Activated CD4-positive, alpha-beta T cell treated with anti-CD3 and anti-CD28 coated beads, Interleukin-2, Interleukin-4, amounts not matched to agents 100 ng/mL and 50 ng/mL, durations not matched to agents 16 hours and 8 hours (primary cell): ENCODE measurements around the gene PPP6R3.
"Not testable (repeated sequence)": the region's sequence is repeated elsewhere in the genome, so short reads cannot be mapped to it uniquely, and the experiment has no call there.

Experiments
- DNase-seq: peaks from one replicate; pipeline ENCODE4 v3.0.0-alpha.2; 2020; ENCODE audit warnings: low spot score

Gene PPP6R3

GRCh38 chr11:68609761-68610160 is 149.2 kb downstream of the PPP6R3 start:
- no peak for DNase-seq

GRCh38 chr11:68610452-68611116 is 150.0 kb downstream of the PPP6R3 start:
- DNase-seq: no peak

GRCh38 chr11:68615657-68616056 is 155.1 kb downstream of the PPP6R3 start:
- DNase-seq: no peak

- no peak for DNase-seq
These were observed 157.6 kb downstream of the PPP6R3 start for GRCh38 chr11:68617925-68618809.

GRCh38 chr11:68621826-68622225 is 161.3 kb downstream of the PPP6R3 start:
- DNase-seq: no peak

- not testable (repeated sequence) for DNase-seq
These were observed 163.2 kb downstream of the PPP6R3 start for GRCh38 chr11:68623706-68624105.

GRCh38 chr11:68625069-68625468 is 164.5 kb downstream of the PPP6R3 start:
- not testable (repeated sequence) for DNase-seq

- DNase-seq: not testable (repeated sequence)
These were observed 165.7 kb downstream of the PPP6R3 start for GRCh38 chr11:68626236-68626635.

- DNase-seq: not testable (repeated sequence)
These were observed 168.3 kb downstream of the PPP6R3 start for GRCh38 chr11:68628837-68629236.

GRCh38 chr11:68632375-68632774 is 171.8 kb downstream of the PPP6R3 start:
- not testable (repeated sequence) for DNase-seq

- DNase-seq: peak; percentile 13
These were observed 172.2 kb downstream of the PPP6R3 start for GRCh38 chr11:68632802-68633201.

- DNase-seq: not testable (repeated sequence)
These were observed 174.1 kb downstream of the PPP6R3 start for GRCh38 chr11:68634606-68635005.

GRCh38 chr11:68635172-68635571 is 174.6 kb downstream of the PPP6R3 start:
- DNase-seq: not testable (repeated sequence)

- DNase-seq: not testable (repeated sequence)
These were observed 175.3 kb downstream of the PPP6R3 start for GRCh38 chr11:68635883-68636282.

- DNase-seq: not testable (repeated sequence)
These were observed 178.8 kb downstream of the PPP6R3 start for GRCh38 chr11:68639322-68639721.

- DNase-seq: no peak
These were observed 181.3 kb downstream of the PPP6R3 start for GRCh38 chr11:68641880-68642279.

GRCh38 chr11:68643585-68643984 is 183.0 kb downstream of the PPP6R3 start:
- DNase-seq: no peak

GRCh38 chr11:68646832-68647231 is 186.3 kb downstream of the PPP6R3 start:
- no peak for DNase-seq

GRCh38 chr11:68649851-68650555 is 189.5 kb downstream of the PPP6R3 start:
- DNase-seq: no peak

GRCh38 chr11:68650801-68651200 is 190.2 kb downstream of the PPP6R3 start:
- DNase-seq: no peak

- no peak for DNase-seq
These were observed 190.8 kb downstream of the PPP6R3 start for GRCh38 chr11:68651208-68651984.
